Prostate gland (tissue), 2 donors: Measurements from ENCODE around the gene ST3GAL6. TPM values are rescaled to one million over a fixed set of nuclear protein-coding genes. Genes with fewer than 3 reads are reported as not detected.

Experiments
- DNase-seq: peaks from one replicate; pipeline ENCODE4 v3.0.0-alpha.2; 2019; ENCODE audit warnings: low spot score
- H3K27ac ChIP-seq, 2 donors: fragments of 200-600 bp; sonication (generic); 2 replicates each; pipeline ENCODE4 v1.5.1; 2017 to 2019
- H3K27me3 ChIP-seq: fragments of 200-600 bp; sonication (generic); replicated peaks from 2 replicates; pipeline ENCODE4 v1.5.1; 2019; ENCODE audit not compliant: insufficient read depth
- H3K36me3 ChIP-seq, 2 donors: fragments of 200-600 bp; sonication (generic); 1 replicate in 1 of 2; 2 replicates in 1 of 2; pipeline versions ENCODE4 v1.5.1 to v1.8.1; 2017 to 2019
- H3K4me1 ChIP-seq: fragments of 200-600 bp; sonication (generic); replicated peaks from 2 replicates; pipeline ENCODE4 v1.5.1; 2019
- H3K4me3 ChIP-seq, 2 donors: fragments of 200-600 bp; sonication (generic); 2 replicates each; pipeline ENCODE4 v1.5.1; 2017 to 2019
- H3K9me3 ChIP-seq: fragments of 200-600 bp; sonication (generic); 2 replicates; pipeline ENCODE4 v1.5.1; 2017
- POLR2A ChIP-seq: fragments of 450-650 bp; IDR thresholded peaks from one replicate; pipeline ENCODE4 v1.6.1; 2016; ENCODE audit warnings: antibody characterized with exemption, mild to moderate bottlenecking
- POLR2AphosphoS5 ChIP-seq: sonication (generic); formaldehyde crosslinking; IDR thresholded peaks from one replicate; pipeline ENCODE4 v1.6.1; 2017; ENCODE audit warnings: antibody characterized with exemption
- WGBS: methylation state at CpG from one replicate; pipeline ENCODE4 v1.1.5; 2018; 5-methylcytosine and 5-hydroxymethylcytosine counted together
- intact Hi-C: fragments of 100-400 bp; cut with DNase I; formaldehyde crosslinking; loops from one replicate; pipeline ENCODE4 v1.14.2; 2022
- total RNA-seq, 2 donors: library from RNA; depleted of rRNA; stranded (reverse); fragments of >200 nt; gene quantifications; one replicate each; pipeline ENCODE4 v1.1.0, GENCODE V29; 2016
- TF ChIP-seq, protein P1 (sequence below), 4 experiments: fragments of 200-600 bp in 2 of 4; fragments of 450-650 bp in 2 of 4; sonication (generic) in 2 of 4; IDR thresholded peaks; 1 replicate in 3 of 4; 2 replicates in 1 of 4; pipeline ENCODE4 v1.5.1; 2016 to 2019; ENCODE audit warnings: antibody characterized with exemption in 4 of 4, mild to moderate bottlenecking in 2 of 4, moderate library complexity in 2 of 4

The ST3GAL6 gene
- total RNA-seq, 2 donors from 2014 or later = 7.1 to 10.6 TPM

- TF ChIP-seq POLR2A = no peak
- TF ChIP-seq, protein P1, sequence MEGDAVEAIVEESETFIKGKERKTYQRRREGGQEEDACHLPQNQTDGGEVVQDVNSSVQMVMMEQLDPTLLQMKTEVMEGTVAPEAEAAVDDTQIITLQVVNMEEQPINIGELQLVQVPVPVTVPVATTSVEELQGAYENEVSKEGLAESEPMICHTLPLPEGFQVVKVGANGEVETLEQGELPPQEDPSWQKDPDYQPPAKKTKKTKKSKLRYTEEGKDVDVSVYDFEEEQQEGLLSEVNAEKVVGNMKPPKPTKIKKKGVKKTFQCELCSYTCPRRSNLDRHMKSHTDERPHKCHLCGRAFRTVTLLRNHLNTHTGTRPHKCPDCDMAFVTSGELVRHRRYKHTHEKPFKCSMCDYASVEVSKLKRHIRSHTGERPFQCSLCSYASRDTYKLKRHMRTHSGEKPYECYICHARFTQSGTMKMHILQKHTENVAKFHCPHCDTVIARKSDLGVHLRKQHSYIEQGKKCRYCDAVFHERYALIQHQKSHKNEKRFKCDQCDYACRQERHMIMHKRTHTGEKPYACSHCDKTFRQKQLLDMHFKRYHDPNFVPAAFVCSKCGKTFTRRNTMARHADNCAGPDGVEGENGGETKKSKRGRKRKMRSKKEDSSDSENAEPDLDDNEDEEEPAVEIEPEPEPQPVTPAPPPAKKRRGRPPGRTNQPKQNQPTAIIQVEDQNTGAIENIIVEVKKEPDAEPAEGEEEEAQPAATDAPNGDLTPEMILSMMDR (IDR thresholded peaks at IDR 0.05) = no peak
- TF ChIP-seq POLR2AphosphoS5 = no peak
- intact Hi-C loops = no loop called here
- Histone ChIP-seq H3K4me3 (no peak overlapping the region), H3K27me3 (no peaks in the 10 kb centered on the region), H3K9me3 (no peaks in the 10 kb centered on the region), H3K4me1 (no peaks in the 10 kb centered on the region), H3K27ac (no peak overlapping the region), H3K36me3 (no peaks in the 10 kb centered on the region)
- WGBS = 56% methylated on average over 5 of the region's 5 CpGs
- DNase-seq = peak; percentile 13
Observed at GRCh38 chr3:98778852-98779413, 15.8 kb downstream of the ST3GAL6 start.

DNA sequence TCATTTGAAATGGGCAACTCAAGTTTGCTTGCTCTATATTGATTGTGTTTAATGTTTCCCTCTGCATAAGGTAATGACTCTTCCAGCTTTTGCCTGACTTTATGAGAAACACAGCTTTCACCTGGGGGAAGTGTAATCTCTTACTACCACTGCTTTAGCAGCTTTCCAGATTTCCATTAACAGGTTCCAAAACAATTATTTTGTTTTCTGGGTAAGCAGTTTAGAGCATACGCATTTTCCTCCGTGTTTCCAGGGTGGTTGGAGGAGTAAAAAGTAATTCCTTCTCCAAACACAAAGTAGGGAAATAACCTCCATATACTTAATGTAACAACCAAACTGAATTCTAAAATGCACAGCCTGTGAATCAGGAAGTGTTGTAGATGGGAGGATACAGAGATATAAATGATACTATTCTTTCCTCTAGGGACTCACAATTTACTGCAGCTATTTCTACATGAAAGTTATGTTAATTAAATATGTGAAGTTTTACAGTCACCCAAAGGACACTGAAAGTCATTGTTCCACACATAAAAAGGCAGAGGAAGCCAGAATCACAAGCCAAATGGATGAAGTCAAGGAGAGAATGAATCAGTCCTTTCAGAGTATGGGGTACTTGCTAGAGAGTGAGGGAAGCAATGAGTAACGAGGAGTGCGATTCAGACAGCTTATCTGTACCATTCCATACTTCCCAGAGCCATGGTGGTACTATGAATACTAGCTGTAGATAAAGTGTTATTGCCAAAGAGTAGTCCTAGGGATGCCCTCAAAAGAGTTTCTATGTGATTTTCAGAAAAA is 16.6 kb downstream of the ST3GAL6 start:
- no peak for DNase-seq
- 70% methylated on average over 4 of the region's 4 CpGs for WGBS
- Histone ChIP-seq H3K27me3 (no peaks in the 10 kb centered on the region), H3K9me3 (no peaks in the 10 kb centered on the region), H3K27ac (no peak overlapping the region), H3K36me3 (no peaks in the 10 kb centered on the region), H3K4me3 (no peak overlapping the region), H3K4me1 (no peaks in the 10 kb centered on the region)
- TF ChIP-seq, protein P1 (IDR thresholded peaks at IDR 0.05) = no peak
- TF ChIP-seq POLR2A (no peak), POLR2AphosphoS5 (no peak)
- intact Hi-C loops = no loop called here

DNA sequence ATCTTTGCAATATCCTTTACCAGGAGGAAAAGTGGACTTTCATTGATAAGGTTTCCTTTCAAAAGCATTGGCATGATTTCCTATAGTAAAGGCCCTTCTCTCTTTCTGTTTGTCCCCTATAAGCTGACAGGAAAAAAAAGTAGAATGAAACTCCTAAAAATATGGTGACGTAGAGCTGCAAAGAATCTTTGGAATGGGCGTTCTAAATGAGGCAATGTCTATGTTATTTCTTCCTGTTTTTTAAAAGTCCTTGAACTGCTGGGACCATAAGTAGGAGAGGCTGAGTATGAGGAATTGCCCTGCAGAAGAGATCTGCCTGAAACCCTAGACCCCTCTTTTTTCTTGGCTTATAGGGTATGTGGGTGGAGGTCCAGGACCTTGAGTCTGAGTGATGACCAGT is 17.2 kb downstream of the ST3GAL6 start:
- Histone ChIP-seq H3K27ac (no peak overlapping the region), H3K27me3 (no peaks in the 10 kb centered on the region), H3K4me1 (no peaks in the 10 kb centered on the region), H3K4me3 (no peak overlapping the region), H3K9me3 (no peaks in the 10 kb centered on the region), H3K36me3 (no peaks in the 10 kb centered on the region)
- TF ChIP-seq POLR2AphosphoS5 (no peak), POLR2A (no peak)
- TF ChIP-seq, protein P1 (IDR thresholded peaks at IDR 0.05) = no peak
- intact Hi-C loops = no loop called here
- WGBS = 91% methylated on average over 2 of the region's 2 CpGs
- no peak for DNase-seq

DNA sequence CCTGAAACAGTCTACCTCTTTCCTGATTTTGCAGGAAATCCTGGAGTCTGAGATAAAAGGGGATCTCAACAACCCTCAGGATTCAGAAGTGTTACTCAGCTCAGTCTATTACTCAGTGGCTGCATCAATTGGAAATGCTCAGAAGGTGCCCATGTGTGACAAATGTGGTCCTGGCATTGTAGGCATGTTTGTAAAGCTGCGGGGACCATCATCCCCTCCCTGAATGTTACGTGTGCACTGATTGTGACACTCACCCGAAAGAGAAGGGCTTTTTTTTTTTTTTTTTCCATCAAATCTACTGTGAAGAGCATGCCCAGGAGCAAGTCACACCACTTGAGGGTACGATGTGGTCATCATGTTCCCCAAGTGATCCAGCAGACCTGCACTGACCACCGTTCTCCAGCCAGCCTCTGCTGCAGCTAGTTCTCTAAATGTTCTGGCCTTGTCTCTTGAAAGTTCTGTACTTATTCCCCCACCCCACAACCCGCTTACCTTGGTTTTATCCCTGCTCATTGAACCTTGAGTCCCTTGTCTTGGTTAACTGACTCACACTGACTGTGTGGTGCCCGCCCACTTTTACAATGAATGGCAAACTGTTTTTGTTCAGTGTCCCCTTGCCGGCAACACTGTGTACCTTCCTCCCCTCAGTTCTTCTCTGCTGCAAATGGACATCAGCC is 19.8 kb downstream of the ST3GAL6 start:
- TF ChIP-seq POLR2A (no peak), POLR2AphosphoS5 (no peak)
- TF ChIP-seq, protein P1 (IDR thresholded peaks at IDR 0.05) = no peak
- Histone ChIP-seq H3K36me3 (no peaks in the 10 kb centered on the region), H3K27ac (peak overlapping the region in 1 of 2 donors; percentile 61), H3K27me3 (no peaks in the 10 kb centered on the region), H3K4me3 (no peak overlapping the region), H3K9me3 (no peaks in the 10 kb centered on the region), H3K4me1 (no peaks in the 10 kb centered on the region)
- 79% methylated on average over 8 of the region's 8 CpGs for WGBS
- intact Hi-C loops = no loop called here
- no peak for DNase-seq
